T-cell (primary cell): ENCODE data around the gene TMED7. TPM values are rescaled to one million over a fixed set of nuclear protein-coding genes. Genes with fewer than 3 reads are reported as not detected.

Experiments used
- ATAC-seq, 4 experiments: fragments of 200-7000 bp in 3 of 4; fragments of 150-1000 bp in 1 of 4; cut with Tn5 transposase; replicated peaks in 1 of 4; 1 replicate in 3 of 4; 2 replicates in 1 of 4; pipeline ENCODE4 v1.10.0; 2021; ENCODE audit warnings: moderate library complexity in 3 of 4, mild to moderate bottlenecking in 2 of 4, moderate number of reproducible peaks in 1 of 4
- CTCF ChIA-PET, 2 donors: fragments of 300-600 bp; sonication (Branson Sonifier 250); formaldehyde crosslinking; loops; one replicate each; lab custom pipeline; 2022; ENCODE audit warnings: antibody characterized with exemption in 2 of 2; lab: Charles Lee
- POLR2A ChIA-PET, 2 donors: fragments of 300-600 bp; sonication (Branson Sonifier 250); formaldehyde crosslinking; loops; one replicate each; lab custom pipeline; 2022; ENCODE audit warnings: antibody characterized with exemption in 2 of 2; lab: Charles Lee
- DNase-seq, 35 experiments: peaks; one replicate each; pipeline versions ENCODE4 v3.0.0 to v3.0.0-alpha.2; 2013 to 2023
- H3K27ac ChIP-seq: one replicate; pipeline ENCODE4 v1.5.1; 2013; ENCODE audit warnings: low read length
- H3K27me3 ChIP-seq, 2 experiments: replicated peaks in 1 of 2; 1 replicate in 1 of 2; 2 replicates in 1 of 2; pipeline versions ENCODE4 v1.6.1 to v1.7.0; 2013; ENCODE audit warnings: low read length in 1 of 2, mixed read lengths in 1 of 2; ENCODE audit not compliant: control insufficient read depth in 2 of 2, insufficient read depth in 2 of 2; ENCODE audit errors: extremely low read depth in 1 of 2
- H3K36me3 ChIP-seq, 2 donors: 1 replicate in 1 of 2; 2 replicates in 1 of 2; pipeline versions ENCODE4 v1.6.1 to v1.7.0; 2013; ENCODE audit warnings: low read length in 1 of 2; ENCODE audit not compliant: control insufficient read depth in 2 of 2, insufficient read depth in 1 of 2; ENCODE audit errors: extremely low read depth in 1 of 2
- H3K4me1 ChIP-seq, 2 experiments: 1 replicate in 1 of 2; 2 replicates in 1 of 2; pipeline versions ENCODE4 v1.6.1 to v1.7.0; 2013; ENCODE audit warnings: low read length in 2 of 2, mixed read lengths in 1 of 2; ENCODE audit not compliant: insufficient read depth in 2 of 2, control insufficient read depth in 1 of 2; ENCODE audit errors: extremely low read depth in 1 of 2
- H3K4me3 ChIP-seq, 2 donors: 1 replicate in 1 of 2; 2 replicates in 1 of 2; pipeline versions ENCODE4 v1.5.1 to v1.7.0; 2013; ENCODE audit warnings: mild to moderate bottlenecking in 2 of 2, low read length in 1 of 2, moderate library complexity in 1 of 2; ENCODE audit not compliant: control insufficient read depth in 1 of 2; ENCODE audit errors: extremely low read depth in 1 of 2
- H3K9me3 ChIP-seq: 2 replicates; pipeline ENCODE4 v1.7.0; 2013
- H3K27ac Mint-ChIP-seq, 2 donors: one replicate each; pipeline ENCODE4 v1.8.0; 2020 to 2021; ENCODE audit warnings: mild to moderate bottlenecking in 2 of 2, mixed read lengths in 2 of 2
- H3K27me3 Mint-ChIP-seq, 2 donors: one replicate each; pipeline ENCODE4 v1.8.0; 2021 to 2022; ENCODE audit warnings: mixed read lengths in 2 of 2
- H3K36me3 Mint-ChIP-seq: one replicate; pipeline ENCODE4 v1.8.0; 2021; ENCODE audit warnings: mixed read lengths
- H3K4me1 Mint-ChIP-seq, 3 donors: one replicate each; pipeline ENCODE4 v1.8.0; 2020 to 2022; ENCODE audit warnings: mixed read lengths in 3 of 3, mild to moderate bottlenecking in 1 of 3
- H3K4me3 Mint-ChIP-seq, 3 donors: one replicate each; pipeline ENCODE4 v1.8.0; 2020 to 2022; ENCODE audit warnings: mild to moderate bottlenecking in 3 of 3, mixed read lengths in 3 of 3, moderate library complexity in 3 of 3
- H3K9me3 Mint-ChIP-seq, 3 donors: one replicate each; pipeline ENCODE4 v1.8.0; 2020 to 2022; ENCODE audit warnings: mixed read lengths in 3 of 3
- WGBS: methylation state at CpG from one replicate; pipeline ENCODE4 v1.1.5; 2013; ENCODE audit warnings: missing lambda C conversion rate; ENCODE audit not compliant: insufficient coverage; 5-methylcytosine and 5-hydroxymethylcytosine counted together
- total RNA-seq, 35 experiments: library from RNA in 6 of 35; stranded (reverse) in 6 of 35; fragments of 120-200 nt in 1 of 35; gene quantifications; one replicate each; pipeline versions ENCODE4 v1.2.1 to v1.2.4 and lab custom pipeline; 2013 to 2026

The TMED7 gene
- total RNA-seq, 5 donors from 2014 or later (not counting 1 experiment from before 2014, with no cell fraction given): 43.2 to 58.0 (median 57.7) TPM

GRCh38 chr5:115661101-115661500, 35.3 kb upstream of the TMED7 start:
- POLR2A ChIA-PET: no interaction called here

GRCh38 chr5:115657881-115658233, 32.0 kb upstream of the TMED7 start:
- Mint-ChIP-seq H3K36me3 (no peaks in the 10 kb centered on the region), H3K9me3 (peaks cover 0 to 11% (median 4%) of the 10 kb centered on the region in 3 donors), H3K27ac (no peak overlapping the region), H3K4me1 (no peaks in the 10 kb centered on the region), H3K27me3 (peaks cover 26 to 27% of the 10 kb centered on the region in 2 donors), H3K4me3 (no peak overlapping the region)
- Histone ChIP-seq H3K4me1 (no peaks in the 10 kb centered on the region), H3K4me3 (no peak overlapping the region), H3K27ac (no peak overlapping the region), H3K36me3 (no peaks in the 10 kb centered on the region), H3K27me3 (peaks cover 0 to 2% of the 10 kb centered on the region in 2 experiments), H3K9me3 (no peaks in the 10 kb centered on the region)
- ChIA-PET CTCF (interaction anchor here in 1 of 2 donors (0.6 kb wide), 1 partner anchor 35 kb away, joined by 5 read pairs; no protein-coding TSS in a partner anchor), POLR2A (interaction anchor here in 1 of 2 donors (0.6 kb wide), 1 partner anchor 67 kb away, joined by 3 read pairs; no protein-coding TSS in a partner anchor)
- ATAC-seq (no peak), DNase-seq (no peak)
- WGBS: 80% methylated on average over 1 of the region's 2 CpGs

More at GRCh38 chr5:115661101-115661500, 35.3 kb upstream of the TMED7 start:
- Histone ChIP-seq H3K4me1 (no peaks in the 10 kb centered on the region), H3K27ac (no peak overlapping the region), H3K36me3 (no peaks in the 10 kb centered on the region), H3K9me3 (no peaks in the 10 kb centered on the region), H3K27me3 (peaks cover 2 to 13% of the 10 kb centered on the region in 2 experiments), H3K4me3 (no peak overlapping the region)
- CTCF ChIA-PET: no interaction called here
- no peak for DNase-seq
- no peaks in the 10 kb centered on the region for H3K4me1 Mint-ChIP-seq
- H3K36me3 Mint-ChIP-seq: peaks cover 1% of the 10 kb centered on the region
- 79% methylated on average over 4 of the region's 4 CpGs for WGBS
- peaks cover 39 to 42% of the 10 kb centered on the region in 2 donors for H3K27me3 Mint-ChIP-seq
- H3K9me3 Mint-ChIP-seq: peaks cover 2 to 13% (median 4%) of the 10 kb centered on the region in 3 donors
- H3K4me3 Mint-ChIP-seq: no peak overlapping the region
- no peak overlapping the region for H3K27ac Mint-ChIP-seq
- no peak for ATAC-seq

DNA sequence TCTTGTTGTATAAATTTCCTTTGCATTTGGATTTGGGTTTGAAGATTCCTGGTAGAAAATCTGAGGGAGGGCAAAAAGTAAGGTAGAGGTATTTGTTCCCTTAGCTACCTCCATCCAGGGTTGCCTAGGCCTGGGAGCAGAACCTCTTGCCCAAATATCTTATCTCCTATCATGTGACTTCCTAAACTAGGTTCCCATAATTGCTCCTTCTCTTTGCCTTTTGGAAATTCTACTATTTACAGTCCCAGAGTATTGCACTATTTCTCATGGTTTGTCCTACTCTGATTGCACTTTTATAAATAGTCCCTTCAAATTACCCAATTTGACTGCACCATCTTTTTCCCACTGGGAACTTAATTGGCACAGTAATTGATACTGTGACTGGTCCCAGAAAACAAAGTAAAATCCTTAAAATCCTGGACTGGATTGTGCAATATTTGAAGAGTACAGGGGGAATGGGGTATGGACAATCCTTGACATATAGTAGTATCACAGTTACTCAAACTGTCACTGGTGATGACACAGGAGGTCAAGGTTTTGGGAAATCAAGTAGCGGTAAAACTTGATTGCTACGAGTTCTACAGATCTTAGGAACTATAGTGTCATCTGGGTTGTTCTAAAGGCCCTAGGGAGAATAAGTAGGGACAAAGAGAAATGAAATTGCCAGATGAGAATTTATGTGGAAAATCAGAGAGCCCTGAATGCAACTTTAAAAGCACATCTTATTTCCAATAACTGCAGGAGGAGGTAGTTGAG, 31.5 kb upstream of the TMED7 start:
- ATAC-seq (no peak), DNase-seq (no peak)
- Histone ChIP-seq H3K36me3 (no peaks in the 10 kb centered on the region), H3K9me3 (no peaks in the 10 kb centered on the region), H3K4me3 (no peak overlapping the region), H3K27ac (no peak overlapping the region), H3K27me3 (peaks cover 0 to 2% of the 10 kb centered on the region in 2 experiments), H3K4me1 (no peaks in the 10 kb centered on the region)
- ChIA-PET CTCF (no interaction called here), POLR2A (interaction anchor here in 1 of 2 donors (0.6 kb wide), 1 partner anchor 66 kb away, joined by 3 read pairs; no protein-coding TSS in a partner anchor)
- Mint-ChIP-seq H3K4me3 (no peak overlapping the region), H3K9me3 (peaks cover 0 to 11% (median 4%) of the 10 kb centered on the region in 3 donors), H3K4me1 (no peaks in the 10 kb centered on the region), H3K36me3 (no peaks in the 10 kb centered on the region), H3K27me3 (peaks cover 23 to 26% of the 10 kb centered on the region in 2 donors), H3K27ac (no peak overlapping the region)
- WGBS: 83% methylated on average over 2 of the region's 2 CpGs

GRCh38 chr5:115656404-115656803, 30.6 kb upstream of the TMED7 start:
- no peaks in the 10 kb centered on the region for H3K4me1 ChIP-seq
- no peak overlapping the region for H3K27ac Mint-ChIP-seq
- DNase-seq (no peak), ATAC-seq (no peak)
- ChIA-PET CTCF (no interaction called here), POLR2A (no interaction called here)
- no peak overlapping the region for H3K27ac ChIP-seq
- no peaks in the 10 kb centered on the region for H3K36me3 ChIP-seq
- H3K4me3 Mint-ChIP-seq: no peak overlapping the region
- H3K27me3 Mint-ChIP-seq: peaks cover 21 to 26% of the 10 kb centered on the region in 2 donors
- H3K36me3 Mint-ChIP-seq: no peaks in the 10 kb centered on the region
- H3K27me3 ChIP-seq: peaks cover 0 to 2% of the 10 kb centered on the region in 2 experiments
- H3K9me3 ChIP-seq: no peaks in the 10 kb centered on the region
- no peaks in the 10 kb centered on the region for H3K4me1 Mint-ChIP-seq
- H3K4me3 ChIP-seq: no peak overlapping the region
- 78% methylated on average over 1 of the region's 1 CpG for WGBS
- peaks cover 0 to 11% (median 4%) of the 10 kb centered on the region in 3 donors for H3K9me3 Mint-ChIP-seq

DNA sequence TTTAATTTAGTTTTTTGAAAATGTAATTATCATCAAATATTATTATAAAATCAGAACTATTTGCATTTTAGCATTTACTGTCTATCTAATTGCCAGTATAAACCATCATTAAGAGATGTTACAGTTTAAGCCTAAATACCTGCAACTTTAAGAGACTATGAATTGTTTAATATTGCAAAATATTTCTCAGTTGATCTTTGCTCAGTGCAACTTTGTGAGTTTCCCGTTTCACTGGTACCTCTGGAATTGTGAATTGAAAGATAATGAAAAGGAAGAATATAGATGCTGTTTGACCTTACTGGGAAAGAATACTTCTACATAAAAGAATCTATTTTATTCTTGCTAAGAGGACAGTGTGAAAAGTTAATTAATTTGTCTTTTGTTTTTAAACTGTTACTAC, 30.2 kb upstream of the TMED7 start:
- H3K27me3 Mint-ChIP-seq: peaks cover 18 to 26% of the 10 kb centered on the region in 2 donors
- no peak overlapping the region for H3K4me3 Mint-ChIP-seq
- ChIA-PET CTCF (no interaction called here), POLR2A (no interaction called here)
- Histone ChIP-seq H3K36me3 (no peaks in the 10 kb centered on the region), H3K27me3 (peaks cover 0 to 2% of the 10 kb centered on the region in 2 experiments), H3K27ac (no peak overlapping the region), H3K4me3 (no peak overlapping the region), H3K4me1 (no peaks in the 10 kb centered on the region), H3K9me3 (no peaks in the 10 kb centered on the region)
- H3K9me3 Mint-ChIP-seq: peaks cover 0 to 11% (median 4%) of the 10 kb centered on the region in 3 donors
- DNase-seq (no peak), ATAC-seq (no peak)
- H3K4me1 Mint-ChIP-seq: no peaks in the 10 kb centered on the region
- WGBS: no CpG with 5 or more reads among the region's 1 CpG
- no peaks in the 10 kb centered on the region for H3K36me3 Mint-ChIP-seq
- no peak overlapping the region for H3K27ac Mint-ChIP-seq

GRCh38 chr5:115649541-115649940, 23.7 kb upstream of the TMED7 start:
- peaks cover 13 to 14% of the 10 kb centered on the region in 2 donors for H3K27me3 Mint-ChIP-seq
- Histone ChIP-seq H3K4me1 (no peaks in the 10 kb centered on the region), H3K4me3 (no peak overlapping the region), H3K36me3 (no peaks in the 10 kb centered on the region), H3K9me3 (no peaks in the 10 kb centered on the region), H3K27ac (no peak overlapping the region), H3K27me3 (no peaks in the 10 kb centered on the region)
- ChIA-PET POLR2A (no interaction called here), CTCF (interaction anchor here in 1 of 2 donors (0.6 kb wide), 1 partner anchor 34 kb away, joined by 3 read pairs; no protein-coding TSS in a partner anchor)
- H3K4me1 Mint-ChIP-seq: no peaks in the 10 kb centered on the region
- H3K36me3 Mint-ChIP-seq: no peaks in the 10 kb centered on the region
- WGBS: no CpG with 5 or more reads among the region's 1 CpG
- no peaks in the 10 kb centered on the region for H3K9me3 Mint-ChIP-seq
- no peak overlapping the region for H3K4me3 Mint-ChIP-seq
- no peak for ATAC-seq
- no peak for DNase-seq
- H3K27ac Mint-ChIP-seq: no peak overlapping the region
